HG02970 (cell line): ENCODE data around the gene CHRNE.
"Not testable (repeated sequence)": the region's sequence is repeated elsewhere in the genome, so short reads cannot be mapped to it uniquely, and the experiment has no call there.

ENCODE experiments used
- ATAC-seq: cut with Tn5 transposase; IDR thresholded peaks from one replicate; pipeline ENCODE4 v1.9.1; 2021; ENCODE audit warnings: mild to moderate bottlenecking, moderate library complexity, moderate number of reproducible peaks; ENCODE audit not compliant: unreplicated experiment, low FRiP score

The CHRNE gene

DNA sequence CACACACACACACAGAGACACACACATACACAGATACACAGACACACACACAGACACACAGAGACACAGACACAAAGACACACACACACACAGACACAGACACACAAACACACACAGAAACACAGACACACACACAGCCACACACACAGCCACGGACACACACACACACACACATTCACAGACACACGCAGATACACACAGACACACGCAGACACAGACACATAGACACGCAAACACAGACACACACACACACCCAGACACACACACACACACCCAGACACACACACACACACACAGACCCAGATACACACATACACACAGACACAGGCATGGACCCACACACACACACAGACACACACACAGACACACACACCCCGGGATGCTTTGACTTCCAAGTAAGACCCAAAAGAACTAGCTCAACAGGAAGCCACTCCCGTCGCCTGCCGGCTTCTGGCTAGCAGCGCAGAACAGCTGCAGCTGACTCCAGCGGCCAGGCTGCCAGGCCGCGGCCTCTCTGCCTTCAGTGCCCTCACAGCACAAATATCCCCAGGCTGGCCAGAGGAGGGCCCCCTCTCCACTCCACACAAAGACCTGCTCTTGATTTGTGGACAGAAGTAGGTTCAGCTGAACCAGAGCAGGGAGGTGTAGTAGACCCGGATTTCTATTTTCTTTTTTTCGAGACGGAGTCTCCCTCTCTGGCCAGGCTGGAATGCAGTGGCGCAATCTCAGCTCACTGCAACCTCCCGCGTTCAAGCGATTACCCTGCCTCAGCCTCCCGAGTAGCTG is 6.0 kb upstream of the CHRNE start:
- no peak for ATAC-seq

DNA sequence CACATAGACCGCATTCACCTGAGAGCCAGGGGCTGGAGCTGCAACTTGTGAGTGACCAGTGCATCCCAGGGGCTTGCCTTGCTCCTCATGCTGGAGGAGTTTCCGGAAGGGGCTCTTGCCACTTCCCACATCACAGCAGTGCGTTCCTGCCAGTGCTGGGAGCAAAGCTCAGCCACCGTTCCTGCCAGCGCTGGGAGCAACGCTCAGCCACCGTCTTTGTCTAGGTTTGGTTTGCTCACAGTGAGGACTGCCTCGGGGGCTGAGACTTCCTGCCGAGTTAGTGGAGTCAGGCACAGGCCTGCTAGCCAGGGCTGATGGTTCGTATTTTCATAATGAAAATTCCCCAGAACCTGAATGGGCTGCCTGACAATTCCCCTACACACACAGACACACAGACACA is 5.4 kb upstream of the CHRNE start:
- no peak for ATAC-seq

DNA sequence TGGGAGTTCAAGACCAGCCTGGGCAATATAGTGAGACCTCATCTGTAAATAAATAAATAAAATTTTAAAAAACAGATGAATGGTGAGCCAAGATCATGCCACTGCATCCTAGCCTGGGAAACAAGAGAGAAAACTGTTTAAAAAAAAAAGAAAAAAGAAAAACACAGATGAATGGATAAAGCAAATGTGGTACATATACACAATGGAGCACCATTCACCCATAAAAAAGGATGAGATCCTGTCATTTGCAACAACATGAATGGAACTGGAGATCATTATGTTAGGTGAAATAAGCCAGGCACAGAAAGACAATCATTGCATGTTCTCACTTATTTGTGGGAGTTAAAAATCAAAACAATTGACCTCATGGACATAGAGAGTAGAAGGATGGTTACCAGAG is 3.7 kb upstream of the CHRNE start:
- not testable (repeated sequence) for ATAC-seq

DNA sequence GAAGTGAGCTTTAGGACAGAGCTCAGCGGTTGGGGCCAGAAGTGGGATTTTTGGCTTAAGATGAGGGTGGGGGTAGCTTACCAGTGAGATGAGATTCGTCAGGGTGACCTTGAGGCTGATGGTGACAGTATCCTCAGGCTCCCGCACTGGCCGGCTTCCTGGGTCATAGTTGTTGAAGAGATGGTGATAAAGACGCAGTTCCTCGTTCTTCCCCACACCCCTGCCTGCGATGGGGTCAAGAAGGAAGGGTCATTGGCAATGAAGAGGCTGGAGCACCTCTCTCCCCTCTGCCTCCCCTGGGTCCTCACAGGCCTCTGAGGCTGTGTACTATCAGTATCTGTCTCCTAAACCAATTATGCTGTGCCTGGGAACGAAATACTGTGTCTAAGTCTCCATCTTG is 358 bp downstream of the CHRNE start:
- no peak for ATAC-seq

DNA sequence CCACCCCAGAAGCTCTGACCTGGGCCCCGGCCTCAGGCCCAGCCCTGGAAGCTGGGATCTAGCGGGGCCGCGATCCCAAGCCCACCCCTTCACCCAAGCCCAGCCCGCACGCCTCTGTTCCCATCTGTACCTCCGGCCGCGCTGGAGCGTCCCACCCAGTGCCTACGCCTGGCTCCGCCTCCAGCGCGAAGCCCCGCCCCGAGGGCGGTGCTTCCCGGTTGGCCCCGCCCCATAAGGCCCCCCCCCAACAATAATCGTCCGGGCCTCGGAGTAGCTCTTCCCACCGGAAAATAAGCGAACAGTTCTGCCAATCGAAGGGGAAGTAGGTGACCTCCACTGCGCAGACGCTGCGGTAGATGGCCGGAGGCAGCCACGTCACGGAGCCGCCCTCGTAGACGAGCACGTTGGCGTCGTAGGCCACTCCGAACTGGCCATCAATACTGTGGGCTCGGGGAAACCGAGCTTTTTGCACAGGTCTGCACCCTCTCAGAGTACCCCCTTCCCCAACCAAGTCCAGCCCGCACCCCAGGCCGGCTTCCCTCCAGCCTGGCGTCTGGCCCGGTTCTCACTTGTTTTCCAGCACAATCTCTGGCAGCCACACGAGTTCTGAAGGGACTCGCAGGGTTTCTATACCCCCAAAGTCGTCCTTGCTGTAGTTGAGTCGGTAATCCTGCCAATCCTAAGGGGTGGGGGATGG is 1.1 kb downstream of the CHRNE start:
- ATAC-seq: no peak

DNA sequence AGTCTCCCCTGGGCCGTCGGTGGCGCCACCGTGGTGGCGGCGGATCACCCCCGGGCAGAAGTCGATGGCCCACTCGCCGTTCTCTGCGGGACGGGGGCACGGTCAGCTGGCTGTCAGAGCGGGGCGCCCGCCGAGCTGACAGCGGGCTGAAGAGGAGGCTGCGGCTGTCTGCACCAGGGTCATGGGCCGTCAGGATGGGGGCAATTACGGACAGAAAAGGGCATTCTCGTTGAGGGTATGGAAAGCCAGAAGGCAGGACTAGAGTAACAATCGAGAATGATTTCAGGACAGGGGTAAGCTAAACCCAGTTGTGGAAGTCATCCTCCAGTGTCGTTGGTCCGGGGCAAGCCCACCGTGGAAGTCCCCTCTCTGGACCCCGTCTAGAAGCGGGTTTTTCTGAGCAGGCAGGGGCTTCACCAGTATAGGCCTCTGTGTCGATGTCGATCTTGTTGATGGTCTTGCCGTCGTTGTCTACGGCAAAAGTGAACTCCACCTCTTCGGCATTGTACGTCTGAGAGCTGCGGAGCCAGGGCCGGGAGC is 1.7 kb downstream of the CHRNE start:
- ATAC-seq: no peak

DNA sequence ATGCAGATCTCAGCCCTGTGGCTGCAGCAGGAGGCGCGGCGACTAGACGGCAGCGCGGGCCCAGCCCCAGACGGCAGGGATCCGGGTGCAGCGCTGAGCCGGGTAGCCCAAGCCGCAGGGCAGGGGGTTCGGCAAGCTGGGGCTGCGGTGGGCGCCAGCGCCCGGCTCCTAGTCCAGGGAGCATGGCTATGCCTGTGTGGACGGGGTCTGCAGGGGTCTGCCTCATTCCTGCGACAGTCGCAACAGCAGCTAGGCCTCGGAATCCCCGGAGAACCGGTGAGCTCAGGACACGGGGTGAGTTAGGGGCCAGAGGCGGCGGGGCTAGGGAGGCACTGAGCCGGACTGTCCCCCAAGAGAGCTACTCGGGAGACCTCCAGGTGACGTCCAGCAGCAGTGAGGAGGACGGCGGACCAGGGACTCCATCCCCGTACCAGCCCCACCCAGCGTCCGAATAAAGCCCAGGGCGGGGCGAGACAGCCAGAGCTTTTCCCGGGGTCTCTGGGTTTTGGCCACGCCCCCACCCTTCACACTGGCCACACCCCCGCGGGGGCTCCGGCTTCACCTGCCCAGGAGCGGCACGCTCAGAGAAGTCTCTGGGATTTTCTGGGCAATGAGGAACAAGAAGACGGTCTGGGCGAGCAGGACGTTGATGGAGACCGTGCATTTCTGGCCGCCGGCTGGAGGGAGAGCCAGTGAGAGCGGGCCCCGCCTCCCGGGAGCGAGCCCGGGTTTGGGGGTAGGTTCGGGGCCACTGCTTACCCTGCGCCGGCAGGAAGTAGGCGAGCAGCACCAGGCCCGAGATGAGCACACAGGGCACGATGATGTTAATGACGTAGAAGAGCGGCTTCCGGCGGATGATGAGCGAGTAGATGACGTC is 2.4 kb downstream of the CHRNE start:
- no peak for ATAC-seq

DNA sequence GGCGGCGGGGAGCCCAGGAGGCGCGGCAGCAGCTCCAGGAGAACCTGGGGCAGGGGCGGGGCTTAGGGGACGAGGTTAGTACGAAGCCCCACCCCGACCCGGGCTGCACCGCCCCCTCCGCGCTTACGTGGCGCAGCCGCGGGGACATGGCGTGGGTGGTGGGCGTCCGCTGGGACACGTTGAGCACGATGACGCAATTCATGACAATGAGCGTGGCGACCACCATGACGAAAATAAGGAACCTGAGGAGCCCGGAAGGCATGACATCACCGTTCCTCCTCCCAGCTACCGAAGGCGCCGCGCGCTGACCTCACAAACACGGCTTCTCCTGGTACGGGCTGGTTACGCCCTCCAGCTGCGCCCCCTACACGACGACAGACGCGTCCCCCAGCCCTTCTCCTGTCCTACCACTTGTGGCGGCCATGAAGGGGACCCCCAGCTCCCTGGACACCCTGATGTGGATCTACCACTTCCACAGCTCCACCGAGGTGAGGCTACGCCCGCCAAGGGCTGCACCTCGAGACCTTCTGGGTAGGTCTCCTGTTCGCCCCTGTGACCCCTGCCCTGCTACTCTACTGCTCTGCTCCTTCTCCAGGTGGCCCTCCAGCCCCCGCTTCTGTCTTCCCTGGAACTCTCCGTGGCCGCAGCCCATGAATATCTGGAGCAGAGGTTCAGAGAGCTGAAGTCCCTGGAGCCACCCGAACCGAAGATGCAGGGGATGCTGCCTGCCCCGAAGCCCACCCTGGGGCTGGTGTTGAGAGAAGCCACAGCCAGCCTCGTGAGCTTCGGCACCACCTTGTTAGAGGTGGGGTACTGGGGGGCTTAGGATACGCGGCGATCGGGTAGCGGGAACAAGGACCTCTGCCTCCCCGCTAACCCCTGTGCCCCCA is 3.3 kb downstream of the CHRNE start, which contains the start of gene C17orf107:
Gene C17orf107, plus strand, starts transcription at position 196 of the 890 bp plus-strand sequence. Its CDS starts 227 bp downstream, at position 423.
- no peak for ATAC-seq

DNA sequence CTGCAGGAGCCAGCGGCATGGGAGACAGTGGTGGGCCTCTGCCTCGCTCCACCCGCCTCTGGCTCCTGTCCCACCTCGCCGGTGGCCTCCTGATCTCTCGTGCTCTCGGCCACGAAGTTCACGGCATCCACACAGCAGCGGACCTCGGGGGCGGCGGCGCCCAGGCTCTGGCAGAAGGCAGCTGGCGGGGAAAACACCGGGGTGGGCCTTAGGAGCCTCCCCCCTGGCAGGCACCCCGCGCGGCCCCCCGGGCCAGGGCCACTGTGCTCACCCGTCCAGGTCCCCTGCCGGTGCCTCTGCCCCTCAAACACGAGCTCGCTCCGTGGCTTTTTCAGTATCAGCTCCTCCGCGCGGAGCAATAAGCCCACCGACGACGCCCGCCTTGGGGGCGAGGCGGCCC is 4.0 kb downstream of the CHRNE start:
- no peak for ATAC-seq

DNA sequence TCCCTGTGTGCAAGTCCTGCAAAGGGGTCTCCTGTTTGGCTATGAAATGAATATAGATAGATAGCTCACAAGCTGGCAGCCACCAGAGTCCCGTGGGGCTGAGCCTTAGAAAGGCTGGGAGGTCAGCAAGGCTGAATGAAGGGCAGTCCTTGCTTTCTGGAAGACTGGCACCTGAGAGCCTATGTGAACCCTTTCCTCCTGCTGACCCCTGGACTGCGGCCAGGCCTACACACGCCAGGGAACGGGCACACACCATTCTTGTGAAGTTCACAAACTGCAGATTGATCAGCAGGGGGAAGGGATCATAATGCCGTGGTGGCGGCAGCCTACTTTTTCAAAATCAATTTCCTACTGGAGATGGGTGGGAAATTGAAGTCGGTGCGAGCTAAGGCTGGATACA is 4.5 kb downstream of the CHRNE start:
- ATAC-seq: no peak

DNA sequence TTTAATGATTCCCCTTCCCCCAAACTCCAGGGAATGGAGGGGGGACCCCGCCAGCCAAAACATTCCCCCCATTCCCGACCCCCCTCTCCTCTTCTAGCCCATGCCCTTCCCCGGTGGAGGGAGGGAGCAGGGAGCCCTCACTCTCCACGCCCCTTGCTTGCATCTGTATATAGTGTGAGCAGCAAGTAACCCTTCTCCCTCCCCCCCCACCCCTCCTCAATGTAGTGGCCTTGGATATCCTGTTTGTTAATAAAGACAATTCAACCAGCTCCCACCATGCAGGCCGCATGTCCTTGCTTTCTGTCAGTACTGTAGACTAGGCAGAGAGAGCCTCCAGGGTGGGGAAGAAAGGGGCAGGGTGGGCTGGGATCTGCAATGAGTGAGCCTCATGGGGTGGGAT is 5.1 kb downstream of the CHRNE start:
- no peak for ATAC-seq

DNA sequence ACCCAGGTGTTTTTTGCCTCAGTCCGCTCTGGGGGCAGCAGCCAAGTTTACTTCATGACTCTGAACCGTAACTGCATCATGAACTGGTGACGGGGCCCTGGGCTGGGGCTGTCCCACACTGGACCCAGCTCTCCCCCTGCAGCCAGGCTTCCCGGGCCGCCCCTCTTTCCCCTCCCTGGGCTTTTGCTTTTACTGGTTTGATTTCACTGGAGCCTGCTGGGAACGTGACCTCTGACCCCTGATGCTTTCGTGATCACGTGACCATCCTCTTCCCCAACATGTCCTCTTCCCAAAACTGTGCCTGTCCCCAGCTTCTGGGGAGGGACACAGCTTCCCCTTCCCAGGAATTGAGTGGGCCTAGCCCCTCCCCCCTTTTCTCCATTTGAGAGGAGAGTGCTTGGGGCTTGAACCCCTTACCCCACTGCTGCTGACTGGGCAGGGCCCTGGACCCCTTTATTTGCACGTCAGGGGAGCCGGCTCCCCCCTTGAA is 5.7 kb downstream of the CHRNE start:
- ATAC-seq: no peak

DNA sequence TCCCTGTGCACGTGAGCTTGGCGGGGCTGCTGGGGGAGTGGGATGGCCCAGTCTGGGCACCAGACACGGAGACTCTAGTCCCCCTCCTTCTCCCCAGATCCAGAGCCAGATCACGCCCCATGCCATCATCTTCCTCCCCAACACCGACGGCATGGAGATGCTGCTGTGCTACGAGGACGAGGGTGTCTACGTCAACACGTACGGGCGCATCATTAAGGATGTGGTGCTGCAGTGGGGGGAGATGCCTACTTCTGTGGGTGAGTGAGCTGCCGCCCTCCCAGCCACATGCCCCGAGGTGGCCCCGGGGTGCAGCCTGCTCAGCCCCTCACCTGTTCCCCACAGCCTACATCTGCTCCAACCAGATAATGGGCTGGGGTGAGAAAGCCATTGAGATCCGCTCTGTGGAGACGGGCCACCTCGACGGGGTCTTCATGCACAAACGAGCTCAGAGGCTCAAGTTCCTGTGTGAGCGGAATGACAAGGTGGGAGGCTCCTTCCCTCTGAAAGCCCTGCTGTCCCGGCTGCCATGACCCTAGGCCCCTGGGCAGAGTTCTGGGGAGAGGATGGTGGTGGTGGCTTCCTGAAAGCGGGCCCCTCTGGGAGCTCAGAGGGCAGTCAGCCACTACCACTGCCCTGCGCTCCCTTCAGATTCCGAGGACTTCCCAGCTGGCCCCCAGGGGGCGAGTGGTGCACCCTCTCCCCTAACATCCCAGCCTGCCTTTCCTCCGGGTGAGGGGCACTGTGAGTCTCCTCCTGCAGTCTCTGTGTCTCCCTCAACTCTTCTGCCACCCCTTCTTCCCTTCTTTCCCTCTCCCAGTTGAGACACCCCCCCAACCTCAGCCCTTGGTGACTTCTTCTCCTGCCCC is 6.3 kb downstream of the CHRNE start:
- ATAC-seq: no peak

DNA sequence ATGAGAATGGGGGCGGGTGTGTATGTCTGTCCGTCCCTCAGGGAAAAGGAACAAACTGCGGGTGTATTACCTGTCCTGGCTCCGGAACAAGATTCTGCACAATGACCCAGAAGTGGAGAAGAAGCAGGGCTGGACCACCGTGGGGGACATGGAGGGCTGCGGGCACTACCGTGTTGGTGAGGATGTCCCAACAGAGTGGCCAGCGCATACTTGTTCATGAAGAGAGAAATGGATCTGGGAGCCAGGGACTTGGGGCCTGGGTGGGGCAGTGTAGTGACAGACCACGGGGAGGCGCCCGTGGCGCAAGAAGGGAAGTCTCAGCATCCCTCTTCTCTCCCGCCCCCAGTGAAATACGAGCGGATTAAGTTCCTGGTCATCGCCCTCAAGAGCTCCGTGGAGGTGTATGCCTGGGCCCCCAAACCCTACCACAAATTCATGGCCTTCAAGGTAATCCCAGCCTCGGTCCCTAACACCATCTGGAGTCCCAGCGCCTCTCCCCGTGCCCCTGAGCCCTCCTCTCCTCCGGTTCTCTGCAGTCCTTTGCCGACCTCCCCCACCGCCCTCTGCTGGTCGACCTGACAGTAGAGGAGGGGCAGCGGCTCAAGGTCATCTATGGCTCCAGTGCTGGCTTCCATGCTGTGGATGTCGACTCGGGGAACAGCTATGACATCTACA is 7.1 kb downstream of the CHRNE start:
- ATAC-seq: no peak

DNA sequence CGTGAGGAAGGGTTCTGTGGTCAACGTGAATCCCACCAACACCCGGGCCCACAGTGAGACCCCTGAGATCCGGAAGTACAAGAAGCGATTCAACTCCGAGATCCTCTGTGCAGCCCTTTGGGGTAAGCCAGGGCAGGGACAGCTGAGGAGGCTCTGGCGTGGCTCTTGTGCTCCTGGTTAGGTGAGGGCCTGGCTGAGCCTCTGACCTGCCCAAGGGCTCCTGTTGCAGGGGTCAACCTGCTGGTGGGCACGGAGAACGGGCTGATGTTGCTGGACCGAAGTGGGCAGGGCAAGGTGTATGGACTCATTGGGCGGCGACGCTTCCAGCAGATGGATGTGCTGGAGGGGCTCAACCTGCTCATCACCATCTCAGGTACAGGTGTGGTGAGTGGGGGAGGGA is 7.8 kb downstream of the CHRNE start:
- ATAC-seq: no peak

DNA sequence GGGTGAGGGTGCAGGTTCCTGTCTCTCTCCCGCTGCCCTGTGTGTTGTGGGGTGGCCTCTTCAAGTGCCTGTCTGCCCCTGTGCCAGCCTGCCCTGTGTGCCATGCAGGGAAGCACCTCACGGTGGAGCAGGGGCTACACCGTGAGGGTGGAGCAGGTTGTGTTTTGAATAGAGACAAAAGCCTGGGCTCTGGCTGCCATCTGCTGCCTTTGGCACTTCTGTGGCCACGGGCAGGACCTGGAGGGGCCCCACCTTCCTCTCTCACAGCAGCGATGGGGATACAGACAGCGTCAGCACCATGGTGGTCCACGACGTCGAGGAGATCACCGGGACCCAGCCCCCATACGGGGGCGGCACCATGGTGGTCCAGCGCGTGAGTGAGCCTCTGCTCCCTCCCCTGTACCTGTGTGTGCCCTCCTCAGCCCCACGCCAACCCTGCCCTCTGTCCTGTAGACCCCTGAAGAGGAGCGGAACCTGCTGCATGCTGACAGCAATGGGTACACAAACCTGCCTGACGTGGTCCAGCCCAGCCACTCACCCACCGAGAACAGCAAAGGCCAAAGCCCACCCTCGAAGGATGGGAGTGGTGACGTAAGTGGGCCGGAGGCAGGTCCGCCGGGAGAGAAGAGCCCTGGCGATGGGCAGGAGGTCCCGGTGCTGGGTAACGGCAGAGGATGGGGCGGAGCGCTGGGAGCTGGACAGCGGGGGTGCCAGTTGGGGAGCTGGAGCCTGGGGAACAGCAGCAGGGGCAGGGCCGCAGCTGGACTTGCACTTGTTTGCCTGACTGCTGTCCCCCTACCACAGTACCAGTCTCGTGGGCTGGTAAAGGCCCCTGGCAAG is 9.0 kb downstream of the CHRNE start:
- no peak for ATAC-seq

DNA sequence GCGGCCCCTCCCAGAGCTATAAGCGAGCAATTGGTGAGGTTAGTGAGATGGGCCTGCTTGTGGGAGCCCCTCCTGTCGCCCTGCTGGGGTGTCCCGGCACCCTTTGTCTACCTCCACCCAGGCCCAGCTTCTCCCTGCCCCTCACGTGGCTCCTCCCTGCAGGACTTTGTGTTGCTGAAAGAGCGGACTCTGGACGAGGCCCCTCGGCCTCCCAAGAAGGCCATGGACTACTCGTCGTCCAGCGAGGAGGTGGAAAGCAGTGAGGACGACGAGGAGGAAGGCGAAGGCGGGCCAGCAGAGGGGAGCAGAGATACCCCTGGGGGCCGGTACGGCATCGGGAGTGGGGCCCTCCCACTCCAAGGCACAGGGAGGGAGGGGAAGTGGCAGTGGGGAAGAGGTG is 9.6 kb downstream of the CHRNE start:
- no peak for ATAC-seq
